HG03575 (cell line): ENCODE results near the gene PLGRKT.
"Not testable (repeated sequence)": the region's sequence is repeated elsewhere in the genome, so short reads cannot be mapped to it uniquely, and the experiment has no call there.

Experiments
- ATAC-seq: cut with Tn5 transposase; IDR thresholded peaks from one replicate; pipeline ENCODE4 v1.9.1; 2021; ENCODE audit not compliant: unreplicated experiment, insufficient number of reproducible peaks, low FRiP score; ENCODE audit errors: extremely low read depth

The PLGRKT gene, protein sequence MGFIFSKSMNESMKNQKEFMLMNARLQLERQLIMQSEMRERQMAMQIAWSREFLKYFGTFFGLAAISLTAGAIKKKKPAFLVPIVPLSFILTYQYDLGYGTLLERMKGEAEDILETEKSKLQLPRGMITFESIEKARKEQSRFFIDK

DNA sequence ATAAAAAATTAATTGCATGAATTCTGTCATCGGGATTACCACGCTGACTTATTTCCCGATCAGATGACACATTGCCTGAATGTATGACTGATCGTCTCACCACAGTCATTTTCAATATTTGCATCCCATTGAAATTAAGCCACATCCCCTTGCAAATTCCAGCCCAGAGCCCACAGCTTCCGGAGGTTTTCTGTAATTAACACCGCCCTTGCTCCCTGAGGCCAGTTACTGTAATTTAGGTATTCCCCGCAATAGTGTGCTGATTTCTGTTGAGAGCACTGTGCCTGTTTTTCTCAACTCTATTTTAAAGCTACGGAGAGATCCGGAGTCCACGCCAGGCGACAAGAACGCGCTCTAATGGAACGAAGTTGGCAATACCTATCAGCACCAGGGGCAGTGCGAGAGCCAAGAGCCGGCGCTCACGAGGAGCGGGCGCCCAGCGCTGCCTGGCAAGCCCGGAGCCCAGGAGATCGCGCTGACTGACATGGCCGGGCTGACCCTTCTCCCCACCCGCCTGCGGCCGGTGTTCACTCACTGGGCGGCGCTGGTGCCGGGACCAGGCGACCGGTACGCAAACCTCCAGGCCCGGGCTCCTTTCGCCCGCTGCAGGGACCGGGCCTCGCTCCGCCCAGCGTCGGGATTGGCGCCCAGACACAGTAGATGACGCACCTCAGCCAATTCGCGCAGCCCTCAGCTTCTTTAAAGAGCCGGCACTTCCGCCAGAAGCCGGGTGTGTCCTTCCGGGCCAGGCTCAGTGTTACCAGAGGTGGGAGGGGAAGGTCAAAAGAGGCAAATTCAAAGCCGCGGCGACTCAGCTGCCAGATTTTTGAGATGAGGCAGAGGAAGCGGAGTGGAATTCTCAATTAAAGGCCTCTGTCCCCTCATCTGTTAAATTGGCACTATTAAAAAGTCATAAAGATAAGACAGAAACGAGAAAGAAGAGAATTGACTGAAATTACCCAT lies at the start of gene PLGRKT:
Gene PLGRKT (minus strand): TSS at position 672 of the 963 bp plus-strand sequence. CDS start 5,948 bp downstream, outside the sequence.
- peak; percentile 54 for ATAC-seq

DNA sequence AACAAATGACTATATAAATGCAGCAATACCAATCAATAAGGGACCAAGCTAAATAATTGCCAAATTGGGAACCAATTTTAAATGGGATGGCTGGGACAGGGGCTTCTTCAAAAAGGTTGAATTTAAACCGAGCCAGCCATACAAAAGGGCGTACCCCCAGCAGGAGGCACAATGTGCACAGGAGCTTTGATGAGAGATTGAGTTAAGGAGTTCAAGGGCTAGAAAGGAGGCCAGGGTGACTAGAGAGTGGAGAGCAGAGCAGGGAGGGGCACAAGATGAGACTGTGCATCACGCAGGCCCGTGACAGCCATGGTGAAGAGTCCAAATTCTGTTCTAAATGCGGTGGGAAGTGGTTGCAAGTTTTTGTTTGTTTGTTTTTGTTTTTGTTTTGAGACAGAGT lies 49.3 kb upstream of the PLGRKT start:
- ATAC-seq: no peak

DNA sequence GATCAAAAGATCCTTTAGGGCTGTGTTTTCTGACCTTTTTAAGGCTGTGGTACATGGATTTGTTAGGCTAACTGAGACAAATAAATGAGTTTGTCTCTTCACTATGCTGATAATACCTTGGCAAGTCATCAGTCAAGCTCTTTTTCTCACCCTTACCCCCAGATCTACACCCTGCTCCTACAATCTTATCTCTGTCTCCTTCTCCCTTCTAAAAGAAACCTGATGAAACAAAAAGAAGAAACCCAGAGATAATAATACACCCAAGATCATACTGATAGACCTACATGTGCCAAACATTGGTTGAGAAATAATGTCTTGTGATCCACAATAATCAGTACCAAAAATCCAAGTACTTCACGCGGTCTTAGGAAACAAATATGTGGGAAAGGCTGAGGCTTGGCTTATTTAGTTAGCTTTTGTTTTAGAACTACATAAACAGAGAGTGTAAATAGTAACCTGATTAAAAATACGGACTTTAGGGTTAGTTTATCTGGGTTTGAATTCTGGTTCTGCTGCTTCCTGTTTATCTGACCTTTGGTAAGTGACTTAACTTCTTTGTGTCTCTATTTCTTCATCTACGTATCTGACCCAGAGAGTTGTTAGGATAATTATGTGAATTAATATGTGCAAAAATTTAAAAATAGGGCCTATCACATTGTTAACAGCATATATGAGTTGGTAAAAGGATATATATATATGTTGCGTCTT lies 47.8 kb upstream of the PLGRKT start:
- ATAC-seq: no peak

DNA sequence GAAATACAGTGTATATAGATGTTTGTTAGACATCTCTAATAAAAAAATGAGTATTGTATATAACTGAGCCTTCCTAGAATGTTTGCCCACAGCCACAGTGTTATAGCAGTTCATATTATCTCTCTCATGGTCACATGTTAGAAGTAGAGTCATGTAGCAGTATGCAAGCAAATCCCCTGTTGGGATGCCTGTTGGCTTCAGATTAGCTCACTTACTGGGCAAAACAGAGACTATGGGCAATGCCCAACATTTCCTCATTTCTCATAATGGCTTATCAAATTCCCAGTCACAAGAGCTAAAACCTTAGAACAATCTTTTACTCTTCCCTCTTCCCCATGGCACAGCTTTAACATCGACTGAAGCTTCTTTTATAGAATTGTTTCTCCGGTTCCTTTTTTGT lies 45.6 kb upstream of the PLGRKT start:
- ATAC-seq: no peak

DNA sequence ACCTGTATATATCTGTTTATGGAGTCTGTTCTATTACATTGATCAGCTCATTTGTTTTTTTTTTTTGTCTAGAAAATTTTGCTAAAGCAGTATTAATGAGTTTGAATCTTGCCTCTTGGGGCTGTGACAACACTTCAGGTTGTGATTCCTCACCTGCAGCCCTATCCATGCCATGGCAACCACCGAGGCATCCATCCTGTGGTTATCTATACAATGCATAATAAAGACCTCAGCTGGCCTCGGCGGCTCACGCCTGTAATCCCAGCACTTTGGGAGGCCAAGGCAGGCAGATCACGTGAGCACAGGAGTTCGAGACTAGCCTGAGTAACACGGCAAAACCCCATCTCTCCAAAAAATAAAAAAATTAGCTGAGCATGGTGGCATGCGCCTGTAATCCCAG lies 44.5 kb upstream of the PLGRKT start:
- ATAC-seq: no peak

DNA sequence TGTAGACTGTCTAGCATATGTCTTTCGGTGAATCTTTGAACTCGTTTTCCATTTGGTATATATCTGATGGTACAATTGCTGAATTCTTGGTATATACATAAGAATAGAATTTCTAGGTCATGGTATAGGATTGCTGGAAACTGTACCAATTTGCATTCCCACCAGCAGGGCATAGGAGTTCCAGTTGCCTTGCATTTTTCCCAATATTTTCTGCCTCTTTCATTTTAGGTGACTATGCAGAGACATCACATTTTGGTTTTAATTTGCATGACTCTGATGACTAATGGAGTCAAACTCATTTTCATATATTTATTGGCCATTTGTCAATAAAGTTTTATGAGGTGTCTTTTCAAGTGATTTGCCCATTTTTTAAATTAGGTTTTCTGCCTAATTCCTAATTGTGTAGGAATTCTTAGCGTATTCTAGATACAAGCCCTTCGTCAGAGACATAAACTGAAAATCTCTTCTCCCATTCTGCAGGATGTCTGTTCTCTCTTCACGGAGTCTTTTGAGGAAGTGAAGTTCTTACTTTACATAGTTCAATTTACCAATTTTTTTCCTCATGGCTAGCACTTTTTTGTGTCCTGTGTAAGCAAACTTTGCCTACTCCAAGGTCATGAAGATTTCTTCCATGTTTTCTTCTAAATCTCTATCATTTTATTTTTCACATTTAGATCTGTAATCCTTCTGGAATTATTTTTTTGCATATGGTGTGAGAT lies 43.8 kb upstream of the PLGRKT start:
- no peak for ATAC-seq

DNA sequence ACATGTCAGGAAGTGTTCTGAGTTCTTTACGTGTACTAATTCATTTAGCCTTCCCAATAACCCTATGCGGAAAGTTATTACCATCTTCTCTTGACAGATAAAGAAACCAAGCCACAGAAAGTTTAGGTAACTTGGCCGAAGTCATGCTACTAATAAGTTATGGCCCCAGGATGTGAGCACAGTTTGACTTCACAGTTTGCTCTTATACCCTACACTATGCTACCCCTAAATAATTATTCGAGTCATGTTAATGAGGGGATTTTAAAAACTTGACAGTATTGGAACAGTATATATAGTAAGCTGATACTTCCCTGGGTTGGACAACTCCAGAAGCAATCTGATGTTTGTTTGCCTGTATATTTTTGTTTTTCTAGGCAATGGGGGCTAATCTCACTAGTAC lies 43.2 kb upstream of the PLGRKT start:
- ATAC-seq: no peak

DNA sequence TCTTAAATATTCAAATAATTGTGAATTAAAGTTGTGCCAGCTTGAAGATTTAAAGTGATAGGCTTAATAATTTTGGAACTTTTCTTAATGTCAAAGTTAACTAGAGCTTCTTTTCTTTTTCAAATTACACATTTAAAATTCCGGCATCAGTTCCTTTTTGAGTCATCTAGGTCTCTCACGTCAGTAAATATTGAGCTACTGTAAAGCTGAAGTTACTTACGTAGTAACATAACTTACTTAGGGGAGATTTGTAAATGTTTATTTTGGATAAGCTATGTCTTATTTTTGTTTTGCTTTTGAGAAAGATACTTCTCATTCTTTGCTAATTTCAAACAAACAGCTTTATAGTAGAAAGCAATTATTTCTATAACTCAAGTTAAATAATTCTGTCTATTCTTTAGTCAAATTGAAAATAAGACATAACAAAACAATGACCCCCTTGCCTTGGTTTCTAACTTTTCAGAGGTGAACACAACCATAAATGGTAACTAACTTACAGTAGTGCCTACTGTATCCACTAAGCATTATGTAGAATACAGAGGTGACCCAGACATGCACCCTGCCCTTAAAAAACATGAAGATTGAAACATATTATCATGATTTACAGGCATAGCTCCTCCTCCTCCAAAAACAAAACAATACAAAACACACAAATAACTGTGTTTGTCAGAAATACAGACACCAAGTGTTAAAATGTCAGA lies 42.4 kb upstream of the PLGRKT start:
- no peak for ATAC-seq

DNA sequence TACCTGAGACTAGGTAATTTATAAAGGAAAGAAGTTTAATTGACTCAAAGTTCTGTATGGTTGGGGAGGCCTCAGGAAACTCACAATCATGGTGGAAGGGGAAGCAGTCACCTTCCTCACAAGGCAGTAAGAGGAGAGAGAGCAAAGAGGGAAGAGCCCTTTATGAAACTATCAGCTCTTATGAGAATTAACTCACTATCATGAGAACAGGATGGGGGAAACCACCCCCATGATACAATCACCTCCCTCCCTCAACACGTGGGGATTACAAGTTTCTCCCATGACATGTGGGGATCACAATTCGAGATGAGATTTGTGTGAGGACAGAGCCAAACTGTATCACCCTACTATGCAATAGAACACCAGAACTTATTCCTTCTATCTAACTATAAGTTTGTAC lies 40.5 kb upstream of the PLGRKT start:
- no peak for ATAC-seq

DNA sequence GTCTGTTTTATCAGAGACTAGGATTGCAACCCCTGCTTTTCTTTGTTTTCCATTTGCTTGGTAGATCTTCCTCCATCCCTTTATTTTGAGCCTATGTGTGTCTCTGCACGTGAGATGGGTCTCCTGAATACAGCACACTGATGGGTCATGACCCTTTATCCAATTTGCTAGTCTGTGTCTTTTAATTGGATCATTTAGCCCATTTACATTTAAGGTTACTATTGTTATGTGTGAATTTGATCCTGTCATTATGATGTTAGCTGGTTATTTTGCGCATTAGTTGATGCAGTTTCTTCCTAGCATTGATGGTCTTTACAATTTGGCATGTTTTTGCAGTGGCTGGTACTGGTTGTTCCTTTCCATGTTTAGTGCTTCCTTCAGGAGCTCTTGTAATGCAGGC lies 37.9 kb upstream of the PLGRKT start:
- not testable (repeated sequence) for ATAC-seq

DNA sequence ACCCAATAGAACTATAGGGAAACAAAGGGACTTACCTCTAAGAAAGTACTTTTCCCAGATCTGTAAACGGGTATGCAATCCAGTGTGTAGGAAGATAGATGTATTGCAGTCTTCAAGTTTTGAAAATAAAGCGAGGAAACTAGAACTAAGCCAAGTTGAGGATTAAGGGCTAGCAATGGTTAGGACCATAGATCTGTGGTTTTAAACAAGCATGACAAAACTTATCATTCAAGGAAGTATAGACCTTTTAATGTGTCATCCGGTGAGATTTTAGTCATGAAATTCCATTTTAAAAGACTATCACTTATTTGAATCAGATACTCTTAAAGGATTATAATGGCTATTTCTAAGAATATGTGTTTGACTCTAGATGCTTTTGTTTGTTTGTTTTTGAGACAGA lies 33.1 kb upstream of the PLGRKT start:
- ATAC-seq: no peak

DNA sequence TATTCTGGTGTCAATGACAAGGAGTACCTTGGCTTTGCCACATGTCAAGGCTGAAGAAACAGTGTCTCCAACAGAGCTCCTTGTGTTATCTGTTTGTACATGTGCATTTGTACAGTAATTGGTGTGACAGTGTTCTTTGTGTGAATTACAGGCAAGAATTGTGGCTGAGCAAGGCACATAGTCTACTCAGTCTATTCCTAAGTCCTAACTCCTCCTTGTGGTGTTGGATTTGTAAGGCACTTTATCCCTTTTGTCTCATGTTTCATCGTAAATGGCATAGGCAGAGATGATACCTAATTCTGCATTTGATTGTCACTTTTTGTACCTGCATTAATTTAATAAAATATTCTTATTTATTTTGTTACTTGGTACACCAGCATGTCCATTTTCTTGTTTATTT lies 32.4 kb upstream of the PLGRKT start:
- no peak for ATAC-seq

DNA sequence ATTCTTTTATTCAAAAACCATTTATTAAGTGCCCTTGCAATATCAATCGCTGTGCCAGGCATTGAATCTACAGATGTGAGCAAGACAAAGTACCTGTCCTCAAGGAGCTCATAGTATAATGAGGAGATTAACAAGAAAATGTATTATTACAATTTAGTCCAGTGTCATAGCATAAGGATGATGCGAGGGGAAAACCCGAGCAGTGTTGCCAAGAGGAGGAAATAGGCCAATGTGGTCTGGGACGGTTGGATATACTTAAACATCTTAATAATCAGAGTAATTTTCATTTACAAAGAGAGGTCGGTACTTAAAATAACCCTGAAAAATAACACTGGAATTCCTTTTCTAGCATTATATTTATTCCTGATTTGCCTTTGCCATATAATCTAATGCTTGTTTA lies 31.1 kb upstream of the PLGRKT start:
- ATAC-seq: no peak

DNA sequence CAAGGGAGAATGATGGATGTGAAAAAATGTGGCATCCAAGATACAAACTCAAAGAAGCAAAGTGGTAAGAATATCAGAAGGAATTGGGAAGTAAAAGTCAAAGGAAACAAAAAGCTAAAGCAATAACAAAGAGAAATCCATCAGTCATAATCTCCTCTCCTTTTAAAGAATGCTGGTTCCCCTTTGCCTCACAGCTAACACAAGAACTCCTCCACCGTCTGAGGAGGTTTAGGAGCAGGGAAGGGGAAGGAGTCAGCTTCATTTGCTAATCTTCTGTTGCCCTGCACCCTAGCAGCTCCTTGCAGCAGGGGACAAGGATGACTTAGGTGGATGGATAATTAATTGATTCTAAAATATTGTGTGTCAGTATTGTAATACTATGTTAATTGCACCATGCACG lies 29.0 kb upstream of the PLGRKT start:
- ATAC-seq: no peak

DNA sequence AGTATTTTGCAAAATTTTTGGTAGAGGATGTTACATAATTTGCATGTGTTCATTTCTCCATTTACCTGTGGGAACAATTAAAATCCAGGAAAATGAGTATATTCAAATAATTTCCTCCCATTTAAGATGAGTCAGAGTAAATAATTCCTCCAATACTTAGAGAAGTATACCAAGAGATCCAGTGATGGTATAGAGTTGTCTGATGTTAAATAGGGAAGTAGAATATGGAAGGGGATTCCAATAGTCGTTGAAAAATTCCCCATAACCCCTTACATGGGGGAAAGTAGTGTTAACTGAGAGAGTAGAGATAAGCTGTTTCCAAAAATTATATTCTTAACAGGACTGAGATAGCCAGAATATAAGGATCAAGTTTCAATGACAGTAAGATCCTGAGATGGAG lies 28.3 kb upstream of the PLGRKT start:
- ATAC-seq: no peak

DNA sequence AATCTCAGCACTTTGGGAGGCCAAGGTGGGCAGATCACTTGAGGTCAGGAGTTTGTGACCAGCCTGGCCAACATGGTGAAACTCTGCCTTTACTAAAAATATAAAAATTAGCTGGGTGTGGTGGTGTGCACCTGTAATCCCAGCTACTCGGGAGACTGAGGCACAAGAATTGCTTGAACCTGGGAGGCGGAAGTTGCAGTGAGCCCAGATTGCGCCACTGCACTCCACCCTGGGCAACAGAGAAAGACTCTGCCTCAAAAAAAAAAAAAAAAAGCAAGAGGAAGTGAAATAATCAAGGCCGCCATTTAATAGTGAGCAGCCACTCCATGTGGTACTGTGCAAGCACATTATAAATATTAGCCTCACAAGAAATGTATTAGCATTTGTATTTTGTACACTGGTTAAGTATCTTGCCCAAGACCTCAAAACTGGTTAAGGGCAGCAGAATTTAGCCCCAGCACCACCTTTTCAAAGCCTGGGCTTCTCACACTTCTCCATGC lies 27.2 kb upstream of the PLGRKT start:
- not testable (repeated sequence) for ATAC-seq

DNA sequence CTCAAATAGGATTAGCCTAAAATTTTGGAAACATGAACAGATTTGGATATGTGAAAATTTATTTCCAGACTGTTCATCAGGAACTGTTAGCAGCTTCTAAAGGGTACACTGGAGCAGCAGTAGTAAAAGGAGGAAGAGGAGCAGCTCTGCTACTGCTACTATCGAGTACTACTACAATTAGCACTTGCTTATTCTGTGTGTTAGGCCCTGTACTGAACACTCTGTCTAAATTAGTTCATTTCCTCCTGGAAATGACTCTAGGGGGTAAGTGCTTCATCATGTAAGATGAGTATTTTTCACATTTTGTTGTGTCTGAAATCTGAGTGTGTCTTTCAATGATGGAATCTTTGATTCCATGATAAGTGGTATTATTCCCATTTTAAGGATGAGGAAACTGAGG lies 22.4 kb upstream of the PLGRKT start:
- ATAC-seq: no peak

DNA sequence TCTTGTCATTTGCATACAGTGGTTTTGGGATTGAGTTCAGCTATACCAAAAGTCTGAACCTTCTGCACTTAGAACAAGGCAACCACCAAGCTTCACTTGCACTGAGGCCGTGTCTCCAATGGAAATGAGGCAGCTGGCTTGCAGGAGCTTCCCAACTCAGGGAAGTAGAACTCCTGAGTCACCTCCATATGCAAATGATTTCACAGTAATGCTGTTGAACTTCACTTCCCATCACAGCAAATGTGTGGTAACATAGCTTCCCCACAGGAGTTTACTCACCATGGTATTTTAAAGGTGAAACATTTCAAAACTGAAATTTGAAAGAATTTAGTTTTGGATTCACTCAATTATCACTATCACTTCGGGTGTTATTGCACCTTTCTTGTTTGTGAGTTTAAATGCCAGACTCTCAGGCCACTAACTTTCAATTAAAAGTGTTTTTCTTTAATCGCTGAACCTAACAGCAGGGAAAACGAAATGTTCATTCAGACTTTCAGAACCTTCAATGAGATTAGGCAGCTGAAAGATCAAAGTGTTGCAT lies 21.6 kb upstream of the PLGRKT start:
- ATAC-seq: no peak
